ENCODE measurements around the gene RAG2. TPM values are rescaled to one million over a fixed set of nuclear protein-coding genes. Genes with fewer than 3 reads are reported as not detected.

RAG2 gene
- total and polyA plus RNA-seq, 2 experiments from 2014 or later: not detected

Other genes starting within 250 kb of the RAG2 start
- gene TRAF6, start 88.0 kb downstream of the RAG2 start, total RNA-seq: 12.7 and 13.4 TPM in 2 replicates
- gene TRAF6, start 88.0 kb downstream of the RAG2 start, polyA plus RNA-seq: 9.5 TPM in 2 replicates
- 1.2 and 1.5 TPM in 2 replicates for gene RAG1, start 30.2 kb downstream of the RAG2 start, total RNA-seq
- 1.0 and 1.1 TPM in 2 replicates for gene RAG1, start 30.2 kb downstream of the RAG2 start, polyA plus RNA-seq
- gene IFTAP, start 3.7 kb downstream of the RAG2 start, total RNA-seq: 34.1 and 40.3 TPM in 2 replicates
- 17.8 and 19.4 TPM in 2 replicates for gene IFTAP, start 3.7 kb downstream of the RAG2 start, polyA plus RNA-seq